ENCODE data around the gene KSR2. TPM values are rescaled to one million over a fixed set of nuclear protein-coding genes. Genes with fewer than 3 reads are reported as not detected.

KSR2 gene
- total RNA-seq, 2 experiments from 2014 or later = 0.03 to 0.15 TPM

DNA sequence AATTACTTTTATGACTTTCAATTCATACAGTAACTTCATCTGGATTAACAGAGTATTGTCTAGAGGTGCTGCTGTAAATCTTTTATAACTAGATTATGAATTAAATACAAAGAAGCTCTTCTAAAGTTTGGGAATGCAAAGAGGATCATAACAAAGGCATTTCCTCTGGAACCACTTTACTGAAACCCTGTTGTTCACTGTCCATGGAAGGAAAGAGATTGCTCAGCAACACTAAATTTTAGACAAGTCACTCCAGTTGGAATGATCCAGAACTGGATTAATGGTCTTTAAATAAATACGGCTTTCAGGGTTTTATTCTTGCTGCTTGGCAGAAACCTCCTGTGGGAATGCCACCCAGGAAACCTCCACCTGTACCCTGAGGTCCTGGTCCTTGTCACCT, 250.6 kb downstream of the KSR2 start:
- Histone ChIP-seq H3K9me3 (ENCODE audit: low read length) (no peaks in the 10 kb centered on the region), H3K4me3 (ENCODE audit: low read depth, low read length, poor library complexity, severe bottlenecking) (no peak overlapping the region), H3K79me2 (ENCODE audit: insufficient read depth, low read depth, low read length) (no peaks in the 10 kb centered on the region), H4K20me1 (ENCODE audit: insufficient read depth, low read length) (no peaks in the 10 kb centered on the region), H3K4me2 (ENCODE audit: low read length) (no peak overlapping the region), H3K9me2 (ENCODE audit: insufficient read depth, low read length) (no peaks in the 10 kb centered on the region), H3K36me3 (ENCODE audit: insufficient read depth, low read length) (no peaks in the 10 kb centered on the region), H3K27ac (ENCODE audit: low read depth, low read length, poor library complexity, severe bottlenecking) (no peak overlapping the region), H2AFZ (ENCODE audit: low read length) (no peak overlapping the region), H3K4me1 (ENCODE audit: insufficient read depth, low read length, poor library complexity, severe bottlenecking) (no peaks in the 10 kb centered on the region)
- BruUV-seq (replicated peaks) = no TSS peak
- intact Hi-C loops (cut with micrococcal nuclease; ENCODE audit: unreplicated experiment) = no loop called here
- TF ChIP-seq, protein P1, sequence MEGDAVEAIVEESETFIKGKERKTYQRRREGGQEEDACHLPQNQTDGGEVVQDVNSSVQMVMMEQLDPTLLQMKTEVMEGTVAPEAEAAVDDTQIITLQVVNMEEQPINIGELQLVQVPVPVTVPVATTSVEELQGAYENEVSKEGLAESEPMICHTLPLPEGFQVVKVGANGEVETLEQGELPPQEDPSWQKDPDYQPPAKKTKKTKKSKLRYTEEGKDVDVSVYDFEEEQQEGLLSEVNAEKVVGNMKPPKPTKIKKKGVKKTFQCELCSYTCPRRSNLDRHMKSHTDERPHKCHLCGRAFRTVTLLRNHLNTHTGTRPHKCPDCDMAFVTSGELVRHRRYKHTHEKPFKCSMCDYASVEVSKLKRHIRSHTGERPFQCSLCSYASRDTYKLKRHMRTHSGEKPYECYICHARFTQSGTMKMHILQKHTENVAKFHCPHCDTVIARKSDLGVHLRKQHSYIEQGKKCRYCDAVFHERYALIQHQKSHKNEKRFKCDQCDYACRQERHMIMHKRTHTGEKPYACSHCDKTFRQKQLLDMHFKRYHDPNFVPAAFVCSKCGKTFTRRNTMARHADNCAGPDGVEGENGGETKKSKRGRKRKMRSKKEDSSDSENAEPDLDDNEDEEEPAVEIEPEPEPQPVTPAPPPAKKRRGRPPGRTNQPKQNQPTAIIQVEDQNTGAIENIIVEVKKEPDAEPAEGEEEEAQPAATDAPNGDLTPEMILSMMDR (conservative IDR thresholded peaks at IDR 0.05; ENCODE audit: low read length) = no peak
- no peak for TF ChIP-seq EZH2phosphoT487 (IDR thresholded peaks at IDR 0.05; ENCODE audit: borderline replicate concordance, low read depth, low read length)
- ChIA-PET POLR2A (no interaction called here), CTCF (ENCODE audit: unreplicated experiment) (no interaction called here)
- no peak for DNase-seq (ENCODE audit: low spot score)

DNA sequence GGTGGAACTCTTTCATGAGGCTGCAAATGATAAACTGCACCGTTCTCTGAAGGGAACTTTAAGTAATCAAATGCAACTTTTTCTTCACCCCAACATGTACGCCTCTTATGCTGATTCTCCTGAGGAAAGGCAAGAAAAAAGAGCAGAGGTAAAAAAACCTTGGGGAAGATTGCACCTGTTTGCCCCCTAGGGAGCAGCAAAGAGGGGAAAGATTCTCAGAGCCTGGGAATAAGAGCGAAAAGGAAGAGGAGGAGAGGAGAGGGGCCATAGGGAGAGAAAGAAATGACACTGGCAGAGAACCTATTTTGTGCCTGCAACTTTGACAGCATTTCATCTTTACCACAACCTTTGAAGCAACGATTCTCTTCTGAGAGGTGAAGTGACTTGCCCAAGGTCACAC, 254.6 kb downstream of the KSR2 start:
- no peaks in the 10 kb centered on the region for H4K20me1 ChIP-seq (ENCODE audit: insufficient read depth, low read length)
- H2AFZ ChIP-seq (ENCODE audit: low read length) = no peak overlapping the region
- no peaks in the 10 kb centered on the region for H3K4me1 ChIP-seq (ENCODE audit: insufficient read depth, low read length, poor library complexity, severe bottlenecking)
- no peak for DNase-seq (ENCODE audit: low spot score)
- no peak overlapping the region for H3K4me3 ChIP-seq (ENCODE audit: low read depth, low read length, poor library complexity, severe bottlenecking)
- no peaks in the 10 kb centered on the region for H3K79me2 ChIP-seq (ENCODE audit: insufficient read depth, low read depth, low read length)
- no peaks in the 10 kb centered on the region for H3K9me3 ChIP-seq (ENCODE audit: low read length)
- TF ChIP-seq, protein P1 (conservative IDR thresholded peaks at IDR 0.05; ENCODE audit: low read length) = no peak
- TF ChIP-seq EZH2phosphoT487 (IDR thresholded peaks at IDR 0.05; ENCODE audit: borderline replicate concordance, low read depth, low read length) = no peak
- ChIA-PET CTCF (ENCODE audit: unreplicated experiment) (no interaction called here), POLR2A (no interaction called here)
- no TSS peak for BruUV-seq (replicated peaks)
- H3K9me2 ChIP-seq (ENCODE audit: insufficient read depth, low read length) = no peaks in the 10 kb centered on the region
- no peak overlapping the region for H3K27ac ChIP-seq (ENCODE audit: low read depth, low read length, poor library complexity, severe bottlenecking)
- intact Hi-C loops (cut with micrococcal nuclease; ENCODE audit: unreplicated experiment) = no loop called here
- no peak overlapping the region for H3K4me2 ChIP-seq (ENCODE audit: low read length)
- H3K36me3 ChIP-seq (ENCODE audit: insufficient read depth, low read length) = no peaks in the 10 kb centered on the region

DNA sequence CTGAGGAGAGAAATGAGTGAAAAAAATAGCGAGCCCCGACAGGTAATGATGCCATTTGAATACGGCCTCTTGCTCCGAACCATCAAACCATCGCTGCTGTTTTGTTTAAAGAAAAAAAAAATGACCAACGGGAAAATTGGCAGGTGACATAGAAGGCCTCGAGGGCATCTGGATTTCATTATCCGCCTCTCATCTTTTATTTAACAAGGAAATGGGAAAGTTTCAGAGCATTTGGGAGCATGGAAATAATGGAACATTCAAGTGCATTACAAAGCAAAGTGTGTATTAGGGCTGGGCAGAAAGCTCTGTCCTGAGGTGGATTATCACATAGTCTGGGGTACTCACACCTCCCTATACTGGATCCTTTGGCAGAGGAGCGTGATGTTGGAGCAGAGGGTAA, 258.7 kb downstream of the KSR2 start:
- no TSS peak for BruUV-seq (replicated peaks)
- Histone ChIP-seq H3K9me3 (ENCODE audit: low read length) (no peaks in the 10 kb centered on the region), H3K4me1 (ENCODE audit: insufficient read depth, low read length, poor library complexity, severe bottlenecking) (no peaks in the 10 kb centered on the region), H3K27ac (ENCODE audit: low read depth, low read length, poor library complexity, severe bottlenecking) (no peak overlapping the region), H3K79me2 (ENCODE audit: insufficient read depth, low read depth, low read length) (no peaks in the 10 kb centered on the region), H4K20me1 (ENCODE audit: insufficient read depth, low read length) (no peaks in the 10 kb centered on the region), H3K36me3 (ENCODE audit: insufficient read depth, low read length) (no peaks in the 10 kb centered on the region), H3K9me2 (ENCODE audit: insufficient read depth, low read length) (no peaks in the 10 kb centered on the region), H2AFZ (ENCODE audit: low read length) (no peak overlapping the region), H3K4me2 (ENCODE audit: low read length) (no peak overlapping the region), H3K4me3 (ENCODE audit: low read depth, low read length, poor library complexity, severe bottlenecking) (no peak overlapping the region)
- POLR2A ChIA-PET = no interaction called here
- no peak for DNase-seq (ENCODE audit: low spot score)
- TF ChIP-seq EZH2phosphoT487 (IDR thresholded peaks at IDR 0.05; ENCODE audit: borderline replicate concordance, low read depth, low read length) = no peak
- TF ChIP-seq, protein P1 (conservative IDR thresholded peaks at IDR 0.05; ENCODE audit: low read length) = no peak
- intact Hi-C loops (cut with micrococcal nuclease; ENCODE audit: unreplicated experiment) = no loop called here
- CTCF ChIA-PET (ENCODE audit: unreplicated experiment) = no interaction called here

All from OCI-LY7 (cell line).